ENCODE data around the gene RPRD1B. TPM values are rescaled to one million over a fixed set of nuclear protein-coding genes. Genes with fewer than 3 reads are reported as not detected.
A peak's percentile ranks its signal among the peaks of the same experiment; 100 is the strongest.

Gene RPRD1B
- total RNA-seq, 2 experiments from 2014 or later, result 39.2 to 41.0 TPM

- Mint-ChIP-seq H3K9me3 (no peaks in the 10 kb centered on the region), H3K36me3 (peaks cover 56% of the 10 kb centered on the region), H3K4me1 (peaks cover 1% of the 10 kb centered on the region), H3K4me3 (no peak overlapping the region), H3K27me3 (no peaks in the 10 kb centered on the region), H3K27ac (no peak overlapping the region)
- no peak for ATAC-seq (ENCODE audit: low read depth)
- no peak for DNase-seq
- POLR2A ChIA-PET, result no interaction called here
These were observed 45.8 kb downstream of the RPRD1B start for GRCh38 chr20:38079353-38079752.

GRCh38 chr20:38081575-38081974, 48.0 kb downstream of the RPRD1B start:
- no peak overlapping the region for H3K27ac Mint-ChIP-seq
- DNase-seq (no peak), ATAC-seq (ENCODE audit: low read depth) (no peak)
- H3K27me3 Mint-ChIP-seq, result no peaks in the 10 kb centered on the region
- H3K9me3 Mint-ChIP-seq, result no peaks in the 10 kb centered on the region
- POLR2A ChIA-PET, result no interaction called here
- H3K4me1 Mint-ChIP-seq, result peaks cover 1% of the 10 kb centered on the region
- no peak overlapping the region for H3K4me3 Mint-ChIP-seq
- H3K36me3 Mint-ChIP-seq, result peaks cover 50% of the 10 kb centered on the region

GRCh38 chr20:38082894-38083293, 49.3 kb downstream of the RPRD1B start:
- Mint-ChIP-seq H3K27me3 (no peaks in the 10 kb centered on the region), H3K9me3 (no peaks in the 10 kb centered on the region), H3K27ac (no peak overlapping the region), H3K36me3 (peaks cover 43% of the 10 kb centered on the region), H3K4me3 (no peak overlapping the region), H3K4me1 (peaks cover 1% of the 10 kb centered on the region)
- POLR2A ChIA-PET, result no interaction called here
- no peak for DNase-seq
- no peak for ATAC-seq (ENCODE audit: low read depth)

GRCh38 chr20:38083338-38084048, 49.9 kb downstream of the RPRD1B start:
- H3K4me3 Mint-ChIP-seq, result no peak overlapping the region

GRCh38 chr20:38084425-38084951, 50.9 kb downstream of the RPRD1B start:
- ATAC-seq (ENCODE audit: low read depth), result no peak
- H3K27ac Mint-ChIP-seq, result no peak overlapping the region
- no peak overlapping the region for H3K4me3 Mint-ChIP-seq
- peaks cover 1% of the 10 kb centered on the region for H3K4me1 Mint-ChIP-seq
- H3K9me3 Mint-ChIP-seq, result no peaks in the 10 kb centered on the region
- POLR2A ChIA-PET, result no interaction called here
- H3K27me3 Mint-ChIP-seq, result no peaks in the 10 kb centered on the region
- no peak for DNase-seq
- peaks cover 28% of the 10 kb centered on the region for H3K36me3 Mint-ChIP-seq

More at GRCh38 chr20:38083338-38084048, 49.9 kb downstream of the RPRD1B start:
- H3K27ac Mint-ChIP-seq, result no peak overlapping the region
- DNase-seq, result no peak
- H3K27me3 Mint-ChIP-seq, result no peaks in the 10 kb centered on the region
- peaks cover 1% of the 10 kb centered on the region for H3K4me1 Mint-ChIP-seq
- POLR2A ChIA-PET, result no interaction called here
- no peaks in the 10 kb centered on the region for H3K9me3 Mint-ChIP-seq
- peaks cover 38% of the 10 kb centered on the region for H3K36me3 Mint-ChIP-seq
- no peak for ATAC-seq (ENCODE audit: low read depth)

- Mint-ChIP-seq H3K4me1 (peaks cover 1% of the 10 kb centered on the region), H3K36me3 (peaks cover 23% of the 10 kb centered on the region), H3K4me3 (no peak overlapping the region), H3K27me3 (no peaks in the 10 kb centered on the region), H3K27ac (no peak overlapping the region), H3K9me3 (no peaks in the 10 kb centered on the region)
- no peak for ATAC-seq (ENCODE audit: low read depth)
- POLR2A ChIA-PET, result no interaction called here
- DNase-seq, result no peak
These were observed 51.5 kb downstream of the RPRD1B start for GRCh38 chr20:38085026-38085425.

- Mint-ChIP-seq H3K4me1 (peaks cover 22% of the 10 kb centered on the region), H3K9me3 (no peaks in the 10 kb centered on the region), H3K4me3 (no peak overlapping the region), H3K27ac (no peak overlapping the region), H3K36me3 (peaks cover 14% of the 10 kb centered on the region), H3K27me3 (no peaks in the 10 kb centered on the region)
- no peak for DNase-seq
- ATAC-seq (ENCODE audit: low read depth), result no peak
- POLR2A ChIA-PET, result interaction anchor here (0.6 kb wide), 1 partner anchor 14 kb away, joined by 5 read pairs; no protein-coding TSS in a partner anchor
These were observed 56.0 kb downstream of the RPRD1B start for GRCh38 chr20:38089500-38089899.

- POLR2A ChIA-PET, result no interaction called here
- Mint-ChIP-seq H3K36me3 (peaks cover 16% of the 10 kb centered on the region), H3K9me3 (no peaks in the 10 kb centered on the region)
These were observed 56.5 kb downstream of the RPRD1B start for GRCh38 chr20:38090061-38090460.

GRCh38 chr20:38091441-38092216, 58.1 kb downstream of the RPRD1B start:
- POLR2A ChIA-PET, result no interaction called here
- peak overlapping the region; percentile 81 for H3K27ac Mint-ChIP-seq
- DNase-seq, result no peak
- H3K9me3 Mint-ChIP-seq, result no peaks in the 10 kb centered on the region
- peak; percentile 39 for ATAC-seq (ENCODE audit: low read depth)
- no peaks in the 10 kb centered on the region for H3K27me3 Mint-ChIP-seq
- peaks cover 17% of the 10 kb centered on the region for H3K36me3 Mint-ChIP-seq
- peaks cover 29% of the 10 kb centered on the region for H3K4me1 Mint-ChIP-seq
- no peak overlapping the region for H3K4me3 Mint-ChIP-seq

More at GRCh38 chr20:38090061-38090460, 56.5 kb downstream of the RPRD1B start:
- H3K4me3 Mint-ChIP-seq, result no peak overlapping the region
- peaks cover 28% of the 10 kb centered on the region for H3K4me1 Mint-ChIP-seq
- no peak for DNase-seq
- no peak overlapping the region for H3K27ac Mint-ChIP-seq
- no peaks in the 10 kb centered on the region for H3K27me3 Mint-ChIP-seq
- ATAC-seq (ENCODE audit: low read depth), result no peak

GRCh38 chr20:38092260-38092857, 58.8 kb downstream of the RPRD1B start:
- Mint-ChIP-seq H3K27ac (peak overlapping the region; percentile 39), H3K4me1 (peaks cover 29% of the 10 kb centered on the region), H3K4me3 (no peak overlapping the region), H3K9me3 (no peaks in the 10 kb centered on the region), H3K36me3 (peaks cover 17% of the 10 kb centered on the region), H3K27me3 (no peaks in the 10 kb centered on the region)
- POLR2A ChIA-PET, result no interaction called here
- ATAC-seq (ENCODE audit: low read depth) (no peak), DNase-seq (no peak)

- POLR2A ChIA-PET, result interaction anchor here (0.7 kb wide), 1 partner anchor 858 kb away, joined by 6 read pairs; no protein-coding TSS in a partner anchor
- H3K9me3 Mint-ChIP-seq, result no peaks in the 10 kb centered on the region
- peaks cover 29% of the 10 kb centered on the region for H3K4me1 Mint-ChIP-seq
- no peak overlapping the region for H3K4me3 Mint-ChIP-seq
- H3K27me3 Mint-ChIP-seq, result no peaks in the 10 kb centered on the region
- H3K36me3 Mint-ChIP-seq, result peaks cover 17% of the 10 kb centered on the region
- peak overlapping the region; percentile 78 for H3K27ac Mint-ChIP-seq
- no peak for ATAC-seq (ENCODE audit: low read depth)
- DNase-seq, result no peak
These were observed 59.4 kb downstream of the RPRD1B start for GRCh38 chr20:38092915-38093314.

GRCh38 chr20:38093641-38094077, 60.1 kb downstream of the RPRD1B start:
- no peak overlapping the region for H3K4me3 Mint-ChIP-seq
- no peak for DNase-seq
- ATAC-seq (ENCODE audit: low read depth), result no peak
- H3K27me3 Mint-ChIP-seq, result peaks cover 2% of the 10 kb centered on the region
- peaks cover 29% of the 10 kb centered on the region for H3K4me1 Mint-ChIP-seq
- POLR2A ChIA-PET, result interaction anchor here (1.2 kb wide), 1 partner anchor 18 kb away, joined by 5 read pairs; no protein-coding TSS in a partner anchor
- H3K27ac Mint-ChIP-seq, result peak overlapping the region; percentile 78
- peaks cover 17% of the 10 kb centered on the region for H3K36me3 Mint-ChIP-seq
- no peaks in the 10 kb centered on the region for H3K9me3 Mint-ChIP-seq

GRCh38 chr20:38094373-38094891, 60.9 kb downstream of the RPRD1B start:
- POLR2A ChIA-PET, result interaction anchor here (1.2 kb wide), 1 partner anchor 19 kb away, joined by 5 read pairs; no protein-coding TSS in a partner anchor
- H3K4me1 Mint-ChIP-seq, result peaks cover 32% of the 10 kb centered on the region
- no peak for DNase-seq

More at GRCh38 chr20:38094373-38094891, 60.9 kb downstream of the RPRD1B start:
- ATAC-seq (ENCODE audit: low read depth), result peak; percentile 93
- Mint-ChIP-seq H3K9me3 (no peaks in the 10 kb centered on the region), H3K27ac (peak overlapping the region; percentile 76), H3K36me3 (peaks cover 17% of the 10 kb centered on the region), H3K4me3 (peak overlapping the region; percentile 15), H3K27me3 (peaks cover 2% of the 10 kb centered on the region)

Measured in activated naive CD8-positive, alpha-beta T cell treated with anti-CD3 and anti-CD28 coated beads, Interleukin-2, amount 10 ng/mL, durations not matched to agents 7 days and 5 days (primary cell).